ENCODE results near the gene PARD3B. TPM values are rescaled to one million over a fixed set of nuclear protein-coding genes. Genes with fewer than 3 reads are reported as not detected.

Gene PARD3B
- total and polyA plus RNA-seq, 2 donors (not counting 1 experiment from before 2014, with no cell fraction given): 7.4 to 20.6 TPM

DNA sequence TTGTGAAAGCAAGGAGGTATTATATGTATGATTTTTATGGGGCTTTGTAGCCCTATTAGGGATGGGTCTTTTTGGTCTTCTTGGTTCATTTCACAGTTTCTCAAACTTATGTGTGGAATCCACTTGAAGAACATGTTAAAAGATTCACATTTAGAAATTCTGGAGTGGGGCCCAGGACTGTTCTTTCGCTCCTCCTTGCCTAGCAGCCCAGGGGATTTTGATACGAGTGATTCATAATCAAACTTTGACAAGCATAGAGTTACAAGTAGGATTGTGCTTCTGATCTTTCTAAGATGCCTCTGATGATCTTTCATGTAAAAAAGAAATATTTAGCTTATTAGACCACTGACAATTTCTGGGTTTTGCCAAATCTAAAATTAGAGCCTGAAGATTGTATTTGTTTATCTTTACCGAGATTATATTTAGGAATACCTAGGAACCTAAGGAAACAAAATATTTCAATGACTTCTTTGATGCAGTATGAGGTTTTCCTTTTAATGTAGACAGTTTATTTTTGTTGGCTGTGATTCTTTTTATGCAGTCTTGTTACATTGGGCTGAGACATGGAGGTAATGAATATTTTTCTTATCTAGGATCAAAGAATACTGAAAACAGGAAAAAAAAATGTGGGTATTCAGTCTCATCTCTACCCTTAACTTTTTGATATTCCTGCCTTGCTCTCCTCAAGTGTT is 324.0 kb downstream of the PARD3B start:
- peak in 1 of 2 donors; percentile 59 for DNase-seq (ENCODE audit: low read depth in 2 of 2)
- no peaks in the 10 kb centered on the region for H3K4me1 ChIP-seq (ENCODE audit: control insufficient read depth, extremely low read depth, insufficient read depth, low read length)

DNA sequence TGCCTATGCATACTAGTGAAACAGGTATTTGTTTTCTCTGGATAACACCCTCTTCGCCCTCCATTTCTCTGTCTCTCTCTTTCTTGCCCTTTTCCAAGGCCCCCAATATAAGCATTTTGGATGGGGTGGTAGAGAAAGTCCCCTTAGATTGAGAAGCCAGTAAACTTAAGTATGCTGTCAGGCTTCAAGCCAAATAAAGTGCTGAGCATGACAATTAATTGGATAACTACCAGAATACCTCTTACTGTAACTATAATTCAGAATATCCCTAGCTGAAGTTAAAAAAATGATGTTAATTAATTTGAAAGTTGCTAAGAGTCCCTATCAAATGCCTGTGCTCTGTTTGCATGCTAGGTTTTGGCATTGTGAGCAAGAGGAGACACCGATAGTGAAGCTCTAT is 324.8 kb downstream of the PARD3B start:
- H3K4me2 ChIP-seq (ENCODE audit: extremely low read depth, insufficient read depth, low read length): no peak overlapping the region
- H3K36me3 ChIP-seq (ENCODE audit: control insufficient read depth, insufficient read depth, low read length): no peaks in the 10 kb centered on the region
- H3K4me1 ChIP-seq (ENCODE audit: control insufficient read depth, extremely low read depth, insufficient read depth, low read length): no peaks in the 10 kb centered on the region
- no peak for TF ChIP-seq EZH2 (IDR thresholded peaks at IDR 0.05; ENCODE audit: low read length, missing control alignments)
- TF ChIP-seq CTCF (conservative IDR thresholded peaks at IDR 0.05 in 1 of 2, IDR thresholded peaks at IDR 0.05 in 1 of 2; ENCODE audit: low read depth in 1 of 2, low read length in 2 of 2): no peak
- H3K27me3 ChIP-seq (ENCODE audit: control insufficient read depth, insufficient read depth, low read length): no peaks in the 10 kb centered on the region
- H3K4me3 ChIP-seq (replicated peaks in 1 of 4; ENCODE audit: control extremely low read depth in 1 of 4, insufficient read depth in 1 of 4, low read depth in 3 of 4, low read length in 4 of 4): no peak overlapping the region
- DNase-seq (ENCODE audit: low read depth in 2 of 2): no peak
- no peak overlapping the region for H2AFZ ChIP-seq (ENCODE audit: low read length)
- no peak overlapping the region for H3K9ac ChIP-seq (ENCODE audit: insufficient read depth, low read length)
- no peak overlapping the region for H3K27ac ChIP-seq (ENCODE audit: insufficient read depth, low read length)
- H4K20me1 ChIP-seq (ENCODE audit: control insufficient read depth, extremely low read depth, insufficient read depth, low read length): no peaks in the 10 kb centered on the region
- H3K9me3 ChIP-seq (ENCODE audit: control insufficient read depth, insufficient read depth, low read depth, low read length): no peaks in the 10 kb centered on the region
- H3K79me2 ChIP-seq (ENCODE audit: control insufficient read depth, insufficient read depth, low read length): no peaks in the 10 kb centered on the region

More for the DNA sequence above, 324.0 kb downstream of the PARD3B start:
- no peaks in the 10 kb centered on the region for H4K20me1 ChIP-seq (ENCODE audit: control insufficient read depth, extremely low read depth, insufficient read depth, low read length)
- H3K79me2 ChIP-seq (ENCODE audit: control insufficient read depth, insufficient read depth, low read length): no peaks in the 10 kb centered on the region
- H3K36me3 ChIP-seq (ENCODE audit: control insufficient read depth, insufficient read depth, low read length): no peaks in the 10 kb centered on the region
- no peaks in the 10 kb centered on the region for H3K9me3 ChIP-seq (ENCODE audit: control insufficient read depth, insufficient read depth, low read depth, low read length)
- H3K4me3 ChIP-seq (replicated peaks in 1 of 4; ENCODE audit: control extremely low read depth in 1 of 4, insufficient read depth in 1 of 4, low read depth in 3 of 4, low read length in 4 of 4): no peak overlapping the region
- no peaks in the 10 kb centered on the region for H3K27me3 ChIP-seq (ENCODE audit: control insufficient read depth, insufficient read depth, low read length)
- no peak overlapping the region for H3K9ac ChIP-seq (ENCODE audit: insufficient read depth, low read length)
- H3K27ac ChIP-seq (ENCODE audit: insufficient read depth, low read length): no peak overlapping the region
- H2AFZ ChIP-seq (ENCODE audit: low read length): no peak overlapping the region
- no peak overlapping the region for H3K4me2 ChIP-seq (ENCODE audit: extremely low read depth, insufficient read depth, low read length)
- TF ChIP-seq CTCF (conservative IDR thresholded peaks at IDR 0.05 in 1 of 2, IDR thresholded peaks at IDR 0.05 in 1 of 2; ENCODE audit: low read depth in 1 of 2, low read length in 2 of 2) (no peak), EZH2 (IDR thresholded peaks at IDR 0.05; ENCODE audit: low read length, missing control alignments) (no peak)

DNA sequence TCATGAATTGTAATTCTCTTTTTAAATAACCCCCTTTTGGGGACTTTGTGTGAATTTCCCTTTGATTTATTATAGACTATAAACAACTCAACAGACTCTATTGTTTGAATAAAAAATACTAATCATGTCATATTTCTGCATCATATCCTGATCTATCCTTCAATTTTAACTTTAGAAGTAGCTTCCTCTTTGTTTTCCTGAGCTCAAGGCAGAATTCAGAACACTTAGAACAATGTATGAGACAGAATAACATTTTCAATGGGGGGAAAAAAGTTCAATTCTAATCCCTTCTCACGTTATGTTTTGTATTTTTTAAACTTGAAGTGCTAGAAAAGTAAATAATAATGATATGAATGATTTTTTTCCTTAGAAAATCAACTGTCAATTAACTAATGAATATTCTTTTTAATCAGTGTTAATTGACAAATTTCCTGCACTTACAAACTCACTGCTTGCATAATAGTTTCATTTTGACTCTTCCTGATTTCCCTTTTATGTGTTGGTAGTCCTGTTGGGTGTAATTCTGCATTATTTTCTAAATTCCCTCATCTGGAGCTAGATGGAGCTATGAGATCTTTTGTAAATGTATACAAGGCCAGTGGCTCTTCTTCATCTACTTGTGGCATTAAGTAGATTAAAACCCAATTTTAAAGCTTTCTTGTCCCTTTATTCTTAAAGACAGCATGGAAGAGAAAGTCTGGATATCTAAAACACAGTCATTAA is 326.1 kb downstream of the PARD3B start:
- no peaks in the 10 kb centered on the region for H3K27me3 ChIP-seq (ENCODE audit: control insufficient read depth, insufficient read depth, low read length)
- no peak overlapping the region for H3K9ac ChIP-seq (ENCODE audit: insufficient read depth, low read length)
- H3K4me1 ChIP-seq (ENCODE audit: control insufficient read depth, extremely low read depth, insufficient read depth, low read length): no peaks in the 10 kb centered on the region
- TF ChIP-seq CTCF (conservative IDR thresholded peaks at IDR 0.05 in 1 of 2, IDR thresholded peaks at IDR 0.05 in 1 of 2; ENCODE audit: low read depth in 1 of 2, low read length in 2 of 2) (peak; percentile 26 to 49), EZH2 (IDR thresholded peaks at IDR 0.05; ENCODE audit: low read length, missing control alignments) (no peak)
- DNase-seq (ENCODE audit: low read depth in 2 of 2): peak; percentile 43 to 77
- H3K9me3 ChIP-seq (ENCODE audit: control insufficient read depth, insufficient read depth, low read depth, low read length): no peaks in the 10 kb centered on the region
- H3K79me2 ChIP-seq (ENCODE audit: control insufficient read depth, insufficient read depth, low read length): no peaks in the 10 kb centered on the region
- no peak overlapping the region for H2AFZ ChIP-seq (ENCODE audit: low read length)
- H3K4me2 ChIP-seq (ENCODE audit: extremely low read depth, insufficient read depth, low read length): no peak overlapping the region
- no peak overlapping the region for H3K4me3 ChIP-seq (replicated peaks in 1 of 4; ENCODE audit: control extremely low read depth in 1 of 4, insufficient read depth in 1 of 4, low read depth in 3 of 4, low read length in 4 of 4)
- no peaks in the 10 kb centered on the region for H3K36me3 ChIP-seq (ENCODE audit: control insufficient read depth, insufficient read depth, low read length)
- H3K27ac ChIP-seq (ENCODE audit: insufficient read depth, low read length): no peak overlapping the region
- H4K20me1 ChIP-seq (ENCODE audit: control insufficient read depth, extremely low read depth, insufficient read depth, low read length): no peaks in the 10 kb centered on the region

Data from fibroblast of lung (primary cell).